Activated T-cell treated with anti-CD3 and anti-CD28 coated beads, Interleukin-2, amount 50 U/mL, for 24 hours (primary cell): Measurements from ENCODE around the gene OPA1.
"Not testable (repeated sequence)": the region's sequence is repeated elsewhere in the genome, so short reads cannot be mapped to it uniquely, and the experiment has no call there.

ENCODE experiments used
- DNase-seq: peaks from one replicate; pipeline ENCODE4 v3.0.0-alpha.2; 2020
- H3K27ac Mint-ChIP-seq: 2 replicates; pipeline ENCODE4 v1.8.0; 2020; ENCODE audit warnings: mild to moderate bottlenecking, mixed read lengths
- H3K27me3 Mint-ChIP-seq: 2 replicates; pipeline ENCODE4 v1.8.0; 2020; ENCODE audit warnings: mixed read lengths
- H3K36me3 Mint-ChIP-seq: 2 replicates; pipeline ENCODE4 v1.8.0; 2020; ENCODE audit warnings: low read depth, mixed read lengths
- H3K4me1 Mint-ChIP-seq: 2 replicates; pipeline ENCODE4 v1.8.0; 2020; ENCODE audit warnings: low read depth, mixed read lengths
- H3K4me3 Mint-ChIP-seq: 2 replicates; pipeline ENCODE4 v1.8.0; 2020; ENCODE audit warnings: mild to moderate bottlenecking, moderate library complexity, mixed read lengths
- H3K9me3 Mint-ChIP-seq: 2 replicates; pipeline ENCODE4 v1.8.0; 2020; ENCODE audit warnings: mixed read lengths

Gene OPA1

DNA sequence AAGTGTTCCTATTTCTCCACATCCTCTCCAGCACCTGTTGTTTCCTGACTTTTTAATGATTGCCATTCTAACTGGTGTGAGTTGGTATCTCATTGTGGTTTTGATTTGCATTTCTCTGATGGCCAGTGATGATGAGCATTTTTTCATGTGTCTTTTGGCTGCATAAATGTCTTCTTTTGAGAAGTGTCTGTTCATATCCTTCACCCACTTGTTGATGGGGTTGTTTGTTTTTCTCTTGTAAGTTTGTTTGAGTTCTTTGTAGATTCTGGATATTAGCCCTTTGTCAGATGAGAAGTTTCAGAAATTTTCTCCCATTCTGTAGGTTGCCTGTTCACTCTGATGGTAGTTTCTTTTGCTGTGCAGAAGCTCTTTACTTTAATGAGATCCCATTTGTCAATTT is 13.9 kb downstream of the OPA1 start:
- H3K27ac Mint-ChIP-seq, H3K4me3 Mint-ChIP-seq, H3K9me3 Mint-ChIP-seq, H3K27me3 Mint-ChIP-seq, DNase-seq: not testable (repeated sequence)
- Mint-ChIP-seq H3K36me3 (peaks cover 64% of the 10 kb centered on the region), H3K4me1 (peaks cover 49% of the 10 kb centered on the region)

DNA sequence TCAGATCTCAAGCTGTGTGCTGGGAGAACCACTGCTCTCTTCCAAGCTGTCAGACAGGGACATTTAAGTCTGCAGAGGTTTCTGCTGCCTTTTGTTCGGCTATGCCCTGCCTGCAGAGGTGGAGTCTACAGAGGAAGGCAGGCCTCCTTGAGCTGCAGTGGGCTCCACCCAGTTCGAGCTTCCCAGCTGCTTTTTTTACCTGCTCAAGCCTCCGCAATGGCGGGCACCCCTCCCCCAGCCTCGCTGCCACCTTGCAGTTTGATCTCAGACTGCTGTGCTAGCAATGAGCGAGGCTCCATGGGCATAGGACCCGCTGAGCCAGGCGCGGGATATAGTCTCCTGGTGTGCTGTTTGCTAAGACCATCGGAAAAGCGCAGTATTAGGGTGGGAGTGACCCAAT is 17.5 kb downstream of the OPA1 start:
- not testable (repeated sequence) for H3K9me3 Mint-ChIP-seq, H3K4me3 Mint-ChIP-seq, H3K27me3 Mint-ChIP-seq, H3K27ac Mint-ChIP-seq, DNase-seq
- H3K36me3 Mint-ChIP-seq: peaks cover 75% of the 10 kb centered on the region
- H3K4me1 Mint-ChIP-seq: peaks cover 56% of the 10 kb centered on the region

DNA sequence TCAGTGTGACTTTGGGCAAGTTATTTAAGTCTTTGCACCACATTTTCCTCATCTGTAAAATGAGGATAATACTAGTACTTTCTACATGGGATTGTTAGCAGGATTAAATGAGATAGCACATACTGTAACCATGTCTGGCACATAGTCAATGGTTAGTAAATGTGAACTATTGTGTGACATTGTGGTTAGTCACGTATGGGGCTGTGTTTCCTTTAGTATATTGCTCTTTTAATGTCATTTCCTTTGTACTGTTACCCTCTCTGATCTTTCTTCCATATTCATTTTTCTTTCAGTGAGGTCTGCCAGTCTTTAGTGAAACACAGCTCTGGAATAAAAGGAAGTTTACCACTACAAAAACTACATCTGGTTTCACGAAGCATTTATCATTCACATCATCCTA is 21.4 kb downstream of the OPA1 start:
- DNase-seq: no peak
- no peak overlapping the region for H3K4me3 Mint-ChIP-seq
- H3K4me1 Mint-ChIP-seq: peaks cover 39% of the 10 kb centered on the region
- H3K27ac Mint-ChIP-seq: peak overlapping the region; percentile 83
- no peaks in the 10 kb centered on the region for H3K27me3 Mint-ChIP-seq
- H3K36me3 Mint-ChIP-seq: peaks cover 93% of the 10 kb centered on the region
- H3K9me3 Mint-ChIP-seq: no peaks in the 10 kb centered on the region

DNA sequence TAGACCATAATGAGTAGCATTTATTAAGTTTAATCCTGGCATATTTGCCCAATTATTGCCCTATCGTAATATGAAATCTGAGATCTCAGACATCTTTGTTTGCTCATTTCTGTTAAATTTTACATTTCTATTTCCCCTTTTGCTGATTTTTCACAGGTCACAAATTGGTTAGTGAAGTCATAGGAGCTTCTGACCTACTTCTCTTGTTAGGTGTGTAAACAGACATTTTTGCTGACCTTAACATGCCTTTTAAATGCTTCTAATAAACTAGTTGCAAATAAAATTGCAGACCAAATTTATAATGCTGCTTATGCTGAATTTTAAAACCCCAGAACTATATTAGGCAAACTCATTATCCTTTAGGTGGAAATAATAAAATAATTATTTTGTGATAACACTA is 24.6 kb downstream of the OPA1 start:
- Mint-ChIP-seq H3K4me1 (peaks cover 42% of the 10 kb centered on the region), H3K36me3 (peaks cover 86% of the 10 kb centered on the region)
- DNase-seq: no peak

DNA sequence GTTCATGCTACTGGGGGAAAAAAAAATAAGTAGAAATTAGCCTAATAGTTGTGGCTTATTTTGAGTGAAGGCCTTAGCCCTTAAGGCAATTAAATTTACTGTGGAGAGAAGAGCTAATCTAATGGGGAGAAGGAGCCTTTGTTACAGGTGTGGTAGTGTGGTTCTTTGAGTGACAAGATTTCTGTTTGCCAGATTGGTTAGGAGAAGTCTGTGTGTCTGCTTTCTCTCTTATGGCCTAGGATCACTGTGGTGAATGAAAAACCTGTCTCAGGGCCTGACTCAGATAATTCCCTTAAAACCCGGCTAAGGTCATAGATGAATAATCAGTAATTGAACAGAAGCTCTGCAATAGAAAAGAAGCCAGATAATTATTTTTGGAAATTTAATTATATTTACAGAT is 27.0 kb downstream of the OPA1 start:
- Mint-ChIP-seq H3K4me1 (peaks cover 26% of the 10 kb centered on the region), H3K27ac (peak overlapping the region; percentile 70)

More for the DNA sequence above, 24.6 kb downstream of the OPA1 start:
- no peak overlapping the region for H3K4me3 Mint-ChIP-seq
- H3K9me3 Mint-ChIP-seq: no peaks in the 10 kb centered on the region
- H3K27me3 Mint-ChIP-seq: no peaks in the 10 kb centered on the region
- H3K27ac Mint-ChIP-seq: no peak overlapping the region

DNA sequence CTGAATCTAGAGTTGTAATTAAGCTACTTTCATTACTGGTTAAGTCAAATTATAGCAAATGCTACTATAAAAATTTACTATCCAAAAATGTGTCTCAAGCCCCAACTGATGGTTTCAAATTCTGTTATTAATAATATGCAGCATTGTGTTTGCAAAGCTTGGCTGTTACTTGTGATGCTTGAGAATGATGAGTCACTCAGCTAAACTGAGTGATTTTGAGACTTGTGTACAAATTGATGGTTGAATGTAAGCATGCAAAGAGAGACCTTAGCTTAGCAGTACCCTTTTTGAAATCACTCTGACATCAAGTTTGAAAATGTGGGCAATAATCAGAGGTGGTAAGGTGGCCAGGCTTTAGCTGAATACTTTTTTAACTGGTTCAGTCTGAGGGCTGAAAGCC is 27.6 kb downstream of the OPA1 start:
- peak overlapping the region; percentile 76 for H3K27ac Mint-ChIP-seq
- H3K9me3 Mint-ChIP-seq: no peaks in the 10 kb centered on the region
- peaks cover 24% of the 10 kb centered on the region for H3K4me1 Mint-ChIP-seq
- no peak overlapping the region for H3K4me3 Mint-ChIP-seq
- no peaks in the 10 kb centered on the region for H3K27me3 Mint-ChIP-seq
- no peak for DNase-seq
- H3K36me3 Mint-ChIP-seq: peaks cover 78% of the 10 kb centered on the region

More for the DNA sequence above, 27.0 kb downstream of the OPA1 start:
- peaks cover 82% of the 10 kb centered on the region for H3K36me3 Mint-ChIP-seq
- no peak overlapping the region for H3K4me3 Mint-ChIP-seq
- no peaks in the 10 kb centered on the region for H3K27me3 Mint-ChIP-seq
- DNase-seq: no peak
- no peaks in the 10 kb centered on the region for H3K9me3 Mint-ChIP-seq

DNA sequence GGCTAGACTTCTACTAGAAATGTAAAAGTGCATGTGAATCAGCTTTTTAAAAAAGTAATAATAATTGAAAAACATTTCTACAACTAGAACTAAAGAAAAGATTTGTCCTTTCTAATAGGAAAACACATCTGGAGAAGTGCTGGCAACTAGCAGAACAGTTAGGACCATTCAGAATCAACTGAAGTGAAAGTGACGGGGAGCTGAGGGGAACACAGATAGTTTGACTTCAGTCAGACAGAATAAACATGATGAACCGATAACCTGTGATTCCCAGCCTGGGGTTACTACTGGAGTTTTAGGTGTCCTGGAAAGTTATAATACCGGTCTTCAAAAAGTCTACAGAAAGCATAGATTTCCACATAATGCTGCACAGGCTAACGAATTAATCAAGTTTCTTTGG is 28.1 kb downstream of the OPA1 start:
- Mint-ChIP-seq H3K9me3 (no peaks in the 10 kb centered on the region), H3K27me3 (no peaks in the 10 kb centered on the region), H3K36me3 (peaks cover 80% of the 10 kb centered on the region), H3K27ac (peak overlapping the region; percentile 76), H3K4me3 (no peak overlapping the region), H3K4me1 (peaks cover 24% of the 10 kb centered on the region)
- DNase-seq: no peak

DNA sequence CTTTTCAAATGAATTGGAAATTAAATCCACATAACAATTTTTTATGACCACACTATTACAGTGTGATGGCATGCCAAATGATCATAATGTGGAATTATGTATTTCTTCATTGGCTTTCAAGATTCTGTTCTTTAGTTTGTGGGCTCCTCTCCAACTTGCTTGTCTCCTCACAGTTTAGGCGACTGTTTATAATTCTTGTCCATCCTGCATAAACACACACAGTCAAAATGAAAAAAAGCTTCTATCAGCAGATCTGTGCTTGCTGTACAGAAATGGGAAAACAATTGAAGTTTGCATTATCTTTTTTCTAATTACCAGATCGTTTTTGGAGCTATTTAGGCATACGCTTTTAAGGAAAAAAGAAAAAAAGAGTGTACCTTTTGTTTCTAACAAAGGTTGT is 37.0 kb downstream of the OPA1 start:
- DNase-seq: no peak
- Mint-ChIP-seq H3K27me3 (no peaks in the 10 kb centered on the region), H3K4me1 (no peaks in the 10 kb centered on the region), H3K4me3 (no peak overlapping the region), H3K36me3 (peaks cover 75% of the 10 kb centered on the region), H3K27ac (no peak overlapping the region), H3K9me3 (no peaks in the 10 kb centered on the region)

DNA sequence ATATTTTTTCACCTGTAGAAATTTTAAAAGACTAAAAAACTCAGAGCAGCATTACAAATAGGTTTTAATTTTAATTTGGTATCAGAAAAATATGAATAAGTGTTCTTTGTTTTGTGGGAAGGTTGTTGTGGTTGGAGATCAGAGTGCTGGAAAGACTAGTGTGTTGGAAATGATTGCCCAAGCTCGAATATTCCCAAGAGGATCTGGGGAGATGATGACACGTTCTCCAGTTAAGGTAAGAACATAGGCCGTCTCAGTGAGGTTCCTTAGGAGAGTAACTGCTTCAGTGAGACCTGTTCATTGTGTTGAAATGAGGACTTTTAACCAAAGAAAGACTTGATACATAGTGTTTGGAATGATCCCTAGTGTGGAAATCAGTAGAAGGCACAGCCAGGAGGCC is 44.8 kb downstream of the OPA1 start:
- Mint-ChIP-seq H3K27me3 (no peaks in the 10 kb centered on the region), H3K4me3 (no peak overlapping the region), H3K4me1 (no peaks in the 10 kb centered on the region), H3K9me3 (no peaks in the 10 kb centered on the region), H3K36me3 (peaks cover 44% of the 10 kb centered on the region), H3K27ac (no peak overlapping the region)
- DNase-seq: no peak

DNA sequence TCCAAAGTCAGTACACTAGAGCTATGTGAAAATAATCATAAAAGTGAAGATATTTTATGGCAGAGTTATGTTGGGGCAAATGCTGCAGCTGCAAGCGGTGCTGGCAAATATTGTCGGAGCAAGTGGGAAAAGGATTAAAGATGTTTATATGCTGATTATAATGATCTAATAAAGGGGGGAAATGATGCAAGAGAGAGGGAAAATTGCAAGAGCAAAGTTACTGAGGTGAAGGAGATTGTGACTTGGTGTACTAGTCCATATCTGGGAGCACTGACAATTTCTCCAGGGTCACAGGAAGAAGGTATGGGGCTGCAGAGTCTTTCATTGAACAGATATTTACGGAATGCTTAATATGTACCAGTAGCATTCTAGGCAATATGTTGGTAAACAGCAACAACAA is 45.8 kb downstream of the OPA1 start:
- Mint-ChIP-seq H3K36me3 (peaks cover 49% of the 10 kb centered on the region), H3K4me3 (no peak overlapping the region), H3K27me3 (no peaks in the 10 kb centered on the region)

DNA sequence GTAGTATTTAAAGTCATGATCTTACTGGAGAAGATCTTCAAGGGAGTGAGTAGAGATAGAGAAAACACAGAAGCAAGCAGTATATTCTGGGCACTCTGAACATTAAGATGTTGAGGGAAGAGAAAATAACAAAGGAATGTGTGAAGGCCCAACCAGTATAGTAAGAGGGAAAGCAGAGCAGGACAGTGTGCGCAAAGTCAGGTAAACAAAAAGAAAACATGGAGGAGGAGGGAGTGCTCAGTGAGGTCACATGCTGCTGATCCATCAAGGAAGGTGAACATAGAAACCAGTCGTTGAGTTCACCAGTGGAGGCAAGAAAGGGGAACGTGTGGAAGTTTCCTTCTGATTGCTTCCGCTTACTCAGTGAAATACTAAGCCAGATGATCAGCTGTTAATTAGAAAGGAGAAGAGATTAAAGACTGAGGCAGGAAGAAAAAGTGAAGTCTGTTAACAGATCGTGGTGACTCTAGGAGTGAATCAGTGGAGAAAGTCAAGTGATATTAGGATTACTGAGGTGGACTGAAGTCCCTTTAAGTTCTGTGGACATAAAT is 47.2 kb downstream of the OPA1 start:
- H3K9me3 Mint-ChIP-seq: no peaks in the 10 kb centered on the region
- no peak overlapping the region for H3K4me3 Mint-ChIP-seq
- H3K4me1 Mint-ChIP-seq: no peaks in the 10 kb centered on the region
- no peak for DNase-seq
- H3K27me3 Mint-ChIP-seq: no peaks in the 10 kb centered on the region
- no peak overlapping the region for H3K27ac Mint-ChIP-seq
- H3K36me3 Mint-ChIP-seq: peaks cover 54% of the 10 kb centered on the region

More for the DNA sequence above, 45.8 kb downstream of the OPA1 start:
- no peak overlapping the region for H3K27ac Mint-ChIP-seq
- no peak for DNase-seq
- no peaks in the 10 kb centered on the region for H3K4me1 Mint-ChIP-seq
- H3K9me3 Mint-ChIP-seq: no peaks in the 10 kb centered on the region

DNA sequence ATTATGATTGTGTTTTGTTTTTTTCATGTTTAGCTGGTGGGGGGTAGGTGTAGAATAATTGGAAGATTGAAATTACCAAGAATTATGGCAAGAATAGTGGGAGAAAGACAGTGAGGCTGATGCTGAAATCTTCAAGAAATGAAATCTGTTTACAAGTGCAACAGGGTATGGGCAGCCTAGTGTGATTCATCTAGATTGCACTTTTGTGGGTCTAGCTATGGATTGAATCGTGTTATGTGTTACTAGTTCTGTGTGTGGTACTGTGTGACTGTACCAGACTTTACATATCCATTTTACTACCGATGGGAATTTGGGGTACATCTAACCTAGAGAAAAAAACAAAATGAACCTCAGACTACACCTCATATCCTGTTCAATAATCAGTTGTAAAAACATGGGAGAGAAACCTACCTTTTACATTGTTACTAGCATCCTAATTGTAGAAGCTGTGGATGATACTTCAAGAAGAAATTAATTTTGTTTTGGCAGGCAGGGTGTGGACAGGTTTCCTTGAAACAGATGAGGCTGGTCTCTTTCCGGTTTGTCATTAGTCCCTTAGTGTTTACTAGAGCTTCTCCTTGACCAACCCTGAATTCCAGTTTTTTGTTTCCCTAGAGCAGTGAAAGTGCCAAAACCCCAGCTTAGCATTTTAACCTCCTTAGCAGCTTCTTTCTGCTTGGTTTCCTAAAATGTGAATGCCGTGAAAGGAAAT is 47.9 kb downstream of the OPA1 start:
- no peaks in the 10 kb centered on the region for H3K4me1 Mint-ChIP-seq
- peaks cover 54% of the 10 kb centered on the region for H3K36me3 Mint-ChIP-seq
- no peaks in the 10 kb centered on the region for H3K27me3 Mint-ChIP-seq
- no peaks in the 10 kb centered on the region for H3K9me3 Mint-ChIP-seq
- no peak overlapping the region for H3K27ac Mint-ChIP-seq
- H3K4me3 Mint-ChIP-seq: no peak overlapping the region
- no peak for DNase-seq

DNA sequence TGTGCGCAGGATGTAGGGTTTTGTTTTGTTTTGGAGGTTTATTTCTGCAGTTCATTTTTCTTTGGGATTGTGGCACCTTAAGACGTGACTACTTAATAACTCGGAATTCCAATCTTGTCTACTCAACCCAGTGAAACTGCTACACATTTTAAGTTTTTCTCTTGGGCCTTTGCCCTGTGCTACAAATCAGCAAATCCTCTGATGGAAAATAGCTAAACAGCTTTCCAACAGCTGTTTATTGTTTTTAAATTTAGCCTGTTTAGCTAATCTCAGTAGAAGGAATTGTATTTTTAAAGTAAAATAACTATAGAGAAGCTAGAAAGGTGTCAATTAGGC is 48.4 kb downstream of the OPA1 start:
- Mint-ChIP-seq H3K36me3 (peaks cover 54% of the 10 kb centered on the region), H3K27ac (no peak overlapping the region), H3K4me1 (no peaks in the 10 kb centered on the region), H3K9me3 (no peaks in the 10 kb centered on the region), H3K4me3 (no peak overlapping the region), H3K27me3 (no peaks in the 10 kb centered on the region)
- no peak for DNase-seq

DNA sequence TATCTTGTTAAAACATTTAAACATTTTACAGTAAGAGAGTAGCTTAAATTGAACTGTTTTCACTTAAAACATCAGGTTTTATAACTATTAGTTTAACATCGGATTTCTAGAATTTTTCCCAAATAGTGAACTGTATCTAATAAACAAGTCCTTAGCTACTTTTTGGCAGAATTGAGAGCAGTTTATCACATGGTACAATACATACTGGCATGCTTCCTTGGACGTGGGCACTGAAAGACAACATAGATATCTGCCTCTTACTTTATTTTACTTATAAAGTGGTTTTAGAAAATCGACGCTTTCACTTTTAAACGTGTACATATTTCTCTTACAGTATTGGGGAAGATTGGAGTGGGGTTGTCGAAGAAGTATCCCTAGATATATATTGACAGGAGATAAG is 52.8 kb downstream of the OPA1 start:
- Mint-ChIP-seq H3K4me3 (no peak overlapping the region), H3K27ac (no peak overlapping the region), H3K27me3 (no peaks in the 10 kb centered on the region), H3K36me3 (peaks cover 90% of the 10 kb centered on the region), H3K4me1 (no peaks in the 10 kb centered on the region), H3K9me3 (no peaks in the 10 kb centered on the region)
- DNase-seq: no peak

DNA sequence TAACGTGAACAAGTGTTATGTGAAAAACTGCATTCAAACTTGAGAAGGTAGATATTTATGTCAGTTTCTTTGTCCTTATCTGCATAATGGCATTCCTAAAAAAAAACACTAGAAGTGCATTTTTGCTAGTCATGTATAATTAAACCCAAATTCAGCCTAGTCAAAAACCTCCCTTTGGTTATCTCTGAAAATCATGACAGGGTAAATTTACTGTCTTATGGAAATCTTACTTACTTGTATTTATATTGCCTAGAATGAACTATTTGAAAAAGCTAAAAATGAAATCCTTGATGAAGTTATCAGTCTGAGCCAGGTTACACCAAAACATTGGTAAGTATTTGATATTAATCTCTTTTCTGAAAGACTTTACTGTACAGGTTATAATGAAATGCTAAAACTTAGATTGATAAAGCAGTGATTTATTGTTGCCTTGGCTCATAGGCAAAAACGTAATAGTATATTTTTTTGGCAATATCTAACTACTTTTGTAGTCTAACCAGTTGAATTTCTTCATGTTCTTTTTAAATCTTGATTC is 55.6 kb downstream of the OPA1 start:
- H3K9me3 Mint-ChIP-seq: no peaks in the 10 kb centered on the region
- no peaks in the 10 kb centered on the region for H3K4me1 Mint-ChIP-seq
- peaks cover 90% of the 10 kb centered on the region for H3K36me3 Mint-ChIP-seq
- H3K27me3 Mint-ChIP-seq: no peaks in the 10 kb centered on the region
- no peak overlapping the region for H3K4me3 Mint-ChIP-seq
- no peak overlapping the region for H3K27ac Mint-ChIP-seq
- no peak for DNase-seq
